ENCODE results near the gene CTDSP2.
"Not testable (repeated sequence)": the region's sequence is repeated elsewhere in the genome, so short reads cannot be mapped to it uniquely, and the experiment has no call there.

The CTDSP2 gene

GRCh38 chr12:57849447-57849846 is 2.9 kb upstream of the CTDSP2 start:
- not testable (repeated sequence) for H3K36me3 ChIP-seq (ENCODE audit: insufficient read depth, low read depth, low read length); H3K27ac ChIP-seq (ENCODE audit: low read length); H3K9me3 ChIP-seq (ENCODE audit: insufficient read depth, low read depth, low read length); H3K9ac ChIP-seq (ENCODE audit: low read depth, low read length); H3K4me3 ChIP-seq (ENCODE audit: low read length)
- Histone ChIP-seq H3K27me3 (ENCODE audit: insufficient read depth, low read length) (peaks cover 18% of the 10 kb centered on the region), H3K4me1 (ENCODE audit: insufficient read depth, low read length) (peaks cover 23% of the 10 kb centered on the region)

GRCh38 chr12:57849035-57849434 is 2.5 kb upstream of the CTDSP2 start:
- Histone ChIP-seq H3K9me3 (ENCODE audit: insufficient read depth, low read depth, low read length) (no peaks in the 10 kb centered on the region), H3K36me3 (ENCODE audit: insufficient read depth, low read depth, low read length) (no peaks in the 10 kb centered on the region), H3K27me3 (ENCODE audit: insufficient read depth, low read length) (peaks cover 18% of the 10 kb centered on the region), H3K4me1 (ENCODE audit: insufficient read depth, low read length) (peaks cover 27% of the 10 kb centered on the region), H3K4me3 (ENCODE audit: low read length) (no peak overlapping the region), H3K9ac (ENCODE audit: low read depth, low read length) (no peak overlapping the region), H3K27ac (ENCODE audit: low read length) (no peak overlapping the region)

GRCh38 chr12:57848208-57848607 is 1.7 kb upstream of the CTDSP2 start:
- peaks cover 18% of the 10 kb centered on the region for H3K27me3 ChIP-seq (ENCODE audit: insufficient read depth, low read length)
- H3K4me1 ChIP-seq (ENCODE audit: insufficient read depth, low read length): peaks cover 25% of the 10 kb centered on the region
- no peak overlapping the region for H3K4me3 ChIP-seq (ENCODE audit: low read length)
- no peak overlapping the region for H3K9ac ChIP-seq (ENCODE audit: low read depth, low read length)
- H3K36me3 ChIP-seq (ENCODE audit: insufficient read depth, low read depth, low read length): no peaks in the 10 kb centered on the region
- no peaks in the 10 kb centered on the region for H3K9me3 ChIP-seq (ENCODE audit: insufficient read depth, low read depth, low read length)
- no peak overlapping the region for H3K27ac ChIP-seq (ENCODE audit: low read length)

GRCh38 chr12:57846285-57846576 is 298 bp downstream of the CTDSP2 start:
- peaks cover 7% of the 10 kb centered on the region for H3K27me3 ChIP-seq (ENCODE audit: insufficient read depth, low read length)
- peaks cover 33% of the 10 kb centered on the region; the same call in 1 of the 2 replicates for H3K4me1 ChIP-seq (ENCODE audit: insufficient read depth, low read length)
- H3K9ac ChIP-seq (ENCODE audit: low read depth, low read length): peak overlapping the region; percentile 94; the same call in 1 of the 2 replicates
- H3K9me3 ChIP-seq (ENCODE audit: insufficient read depth, low read depth, low read length): no peaks in the 10 kb centered on the region
- peak overlapping the region; percentile 92 for H3K27ac ChIP-seq (ENCODE audit: low read length)
- no peaks in the 10 kb centered on the region for H3K36me3 ChIP-seq (ENCODE audit: insufficient read depth, low read depth, low read length)
- H3K4me3 ChIP-seq (ENCODE audit: low read length): peak overlapping the region; percentile 94

GRCh38 chr12:57845478-57846284 is 848 bp downstream of the CTDSP2 start:
- H3K4me1 ChIP-seq (ENCODE audit: insufficient read depth, low read length): peaks cover 37% of the 10 kb centered on the region; the same call in 1 of the 2 replicates
- peak overlapping the region; percentile 94 for H3K9ac ChIP-seq (ENCODE audit: low read depth, low read length)
- H3K27ac ChIP-seq (ENCODE audit: low read length): peak overlapping the region; percentile 92
- H3K9me3 ChIP-seq (ENCODE audit: insufficient read depth, low read depth, low read length): no peaks in the 10 kb centered on the region
- peak overlapping the region; percentile 94 for H3K4me3 ChIP-seq (ENCODE audit: low read length)
- peaks cover 4% of the 10 kb centered on the region for H3K27me3 ChIP-seq (ENCODE audit: insufficient read depth, low read length)
- no peaks in the 10 kb centered on the region for H3K36me3 ChIP-seq (ENCODE audit: insufficient read depth, low read depth, low read length)

GRCh38 chr12:57844709-57845477 is 1.6 kb downstream of the CTDSP2 start:
- H3K4me1 ChIP-seq (ENCODE audit: insufficient read depth, low read length): peaks cover 45% of the 10 kb centered on the region; the same call in 1 of the 2 replicates
- no peaks in the 10 kb centered on the region for H3K36me3 ChIP-seq (ENCODE audit: insufficient read depth, low read depth, low read length)
- no peaks in the 10 kb centered on the region; the same call in 1 of the 2 replicates for H3K27me3 ChIP-seq (ENCODE audit: insufficient read depth, low read length)
- peak overlapping the region; percentile 94 for H3K4me3 ChIP-seq (ENCODE audit: low read length)
- H3K9ac ChIP-seq (ENCODE audit: low read depth, low read length): peak overlapping the region; percentile 94
- H3K9me3 ChIP-seq (ENCODE audit: insufficient read depth, low read depth, low read length): no peaks in the 10 kb centered on the region
- peak overlapping the region; percentile 76 for H3K27ac ChIP-seq (ENCODE audit: low read length)

- Histone ChIP-seq H3K27ac (ENCODE audit: low read length) (peak overlapping the region; percentile 57), H3K9ac (ENCODE audit: low read depth, low read length) (peak overlapping the region; percentile 62; the same call in 1 of the 2 replicates), H3K27me3 (ENCODE audit: insufficient read depth, low read length) (no peaks in the 10 kb centered on the region), H3K36me3 (ENCODE audit: insufficient read depth, low read depth, low read length) (no peaks in the 10 kb centered on the region), H3K4me1 (ENCODE audit: insufficient read depth, low read length) (peaks cover 54% of the 10 kb centered on the region), H3K9me3 (ENCODE audit: insufficient read depth, low read depth, low read length) (no peaks in the 10 kb centered on the region), H3K4me3 (ENCODE audit: low read length) (peak overlapping the region; percentile 58)
These were observed 3.9 kb downstream of the CTDSP2 start for GRCh38 chr12:57842342-57843294.

- Histone ChIP-seq H3K27me3 (ENCODE audit: insufficient read depth, low read length) (no peaks in the 10 kb centered on the region), H3K9me3 (ENCODE audit: insufficient read depth, low read depth, low read length) (no peaks in the 10 kb centered on the region), H3K4me3 (ENCODE audit: low read length) (no peak overlapping the region), H3K9ac (ENCODE audit: low read depth, low read length) (peak overlapping the region; percentile 34; the same call in 1 of the 2 replicates), H3K4me1 (ENCODE audit: insufficient read depth, low read length) (peaks cover 65% of the 10 kb centered on the region), H3K36me3 (ENCODE audit: insufficient read depth, low read depth, low read length) (no peaks in the 10 kb centered on the region), H3K27ac (ENCODE audit: low read length) (no peak overlapping the region)
These were observed 5.1 kb downstream of the CTDSP2 start for GRCh38 chr12:57841445-57841844.

- H3K36me3 ChIP-seq (ENCODE audit: insufficient read depth, low read depth, low read length): no peaks in the 10 kb centered on the region
- H3K27ac ChIP-seq (ENCODE audit: low read length): no peak overlapping the region
- H3K9ac ChIP-seq (ENCODE audit: low read depth, low read length): peak overlapping the region; percentile 34; the same call in 1 of the 2 replicates
- H3K4me3 ChIP-seq (ENCODE audit: low read length): peak overlapping the region; percentile 7; the same call in 1 of the 2 replicates
- H3K9me3 ChIP-seq (ENCODE audit: insufficient read depth, low read depth, low read length): no peaks in the 10 kb centered on the region
- no peaks in the 10 kb centered on the region for H3K27me3 ChIP-seq (ENCODE audit: insufficient read depth, low read length)
- H3K4me1 ChIP-seq (ENCODE audit: insufficient read depth, low read length): peaks cover 72% of the 10 kb centered on the region
These were observed 5.8 kb downstream of the CTDSP2 start for GRCh38 chr12:57840726-57841125.

- H3K27ac ChIP-seq (ENCODE audit: low read length): no peak overlapping the region
- H3K27me3 ChIP-seq (ENCODE audit: insufficient read depth, low read length): no peaks in the 10 kb centered on the region
- H3K9me3 ChIP-seq (ENCODE audit: insufficient read depth, low read depth, low read length): no peaks in the 10 kb centered on the region
- H3K36me3 ChIP-seq (ENCODE audit: insufficient read depth, low read depth, low read length): no peaks in the 10 kb centered on the region
- H3K9ac ChIP-seq (ENCODE audit: low read depth, low read length): no peak overlapping the region; the same call in 1 of the 2 replicates
- H3K4me3 ChIP-seq (ENCODE audit: low read length): no peak overlapping the region
- peaks cover 73% of the 10 kb centered on the region for H3K4me1 ChIP-seq (ENCODE audit: insufficient read depth, low read length)
These were observed 6.5 kb downstream of the CTDSP2 start for GRCh38 chr12:57839996-57840395.

Data from iPS-20b (cell line).